ENCODE measurements around the gene TNFRSF19.

The TNFRSF19 gene

GRCh38 chr13:23608138-23608537, 37.9 kb downstream of the TNFRSF19 start:
- DNase-seq (ENCODE audit: low read depth): no peak

DNA sequence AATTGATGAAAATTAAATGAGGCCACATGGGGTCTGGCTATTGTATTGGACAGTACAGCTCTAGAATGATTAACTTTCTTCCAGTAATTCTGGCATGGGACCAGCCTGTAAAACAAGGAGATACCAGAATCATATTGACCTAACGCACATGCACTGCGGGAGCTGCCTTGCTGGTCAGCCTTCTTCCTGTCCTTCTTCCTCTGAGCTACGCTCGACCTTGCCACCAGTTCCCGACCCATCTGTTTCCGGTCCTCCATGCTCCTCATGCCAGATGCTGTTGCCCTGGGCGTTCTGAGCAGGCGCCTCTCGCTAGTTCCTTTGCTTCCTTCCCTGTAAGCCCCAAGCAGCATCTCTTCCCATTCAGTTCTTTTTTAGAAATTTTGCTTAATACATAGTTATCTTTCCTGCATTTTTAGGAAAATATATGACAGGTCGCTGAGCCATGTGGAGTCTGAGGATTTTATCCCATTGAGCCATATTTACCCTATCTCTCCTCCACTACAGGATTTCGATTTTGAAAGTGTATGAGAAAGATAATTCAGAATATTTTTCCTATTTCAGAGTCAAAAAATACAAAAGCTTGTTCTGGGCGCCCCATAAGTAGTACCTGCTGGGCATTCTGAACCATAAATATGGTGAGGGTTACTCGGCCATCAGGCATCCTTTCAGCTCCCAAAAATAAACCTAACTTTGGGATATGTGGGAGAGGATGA, 38.6 kb downstream of the TNFRSF19 start:
- no peak for DNase-seq (ENCODE audit: low read depth)

DNA sequence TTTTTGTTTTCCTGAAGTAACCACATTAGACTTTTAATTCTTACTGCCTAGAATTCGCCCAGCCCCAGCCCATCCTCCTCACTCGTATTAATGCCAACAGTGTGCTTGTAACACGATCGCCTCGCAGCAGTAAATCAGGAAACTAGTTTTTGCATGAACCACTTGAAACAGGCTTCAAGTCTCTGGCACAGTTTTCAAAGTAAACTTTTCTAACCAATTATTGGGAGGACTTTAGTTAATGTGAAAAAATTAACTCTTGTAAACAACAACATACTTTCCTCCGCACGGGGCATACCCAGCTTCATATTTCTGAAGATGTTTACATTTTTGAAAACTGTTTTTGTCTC, 39.2 kb downstream of the TNFRSF19 start:
- no peak for DNase-seq (ENCODE audit: low read depth)

DNA sequence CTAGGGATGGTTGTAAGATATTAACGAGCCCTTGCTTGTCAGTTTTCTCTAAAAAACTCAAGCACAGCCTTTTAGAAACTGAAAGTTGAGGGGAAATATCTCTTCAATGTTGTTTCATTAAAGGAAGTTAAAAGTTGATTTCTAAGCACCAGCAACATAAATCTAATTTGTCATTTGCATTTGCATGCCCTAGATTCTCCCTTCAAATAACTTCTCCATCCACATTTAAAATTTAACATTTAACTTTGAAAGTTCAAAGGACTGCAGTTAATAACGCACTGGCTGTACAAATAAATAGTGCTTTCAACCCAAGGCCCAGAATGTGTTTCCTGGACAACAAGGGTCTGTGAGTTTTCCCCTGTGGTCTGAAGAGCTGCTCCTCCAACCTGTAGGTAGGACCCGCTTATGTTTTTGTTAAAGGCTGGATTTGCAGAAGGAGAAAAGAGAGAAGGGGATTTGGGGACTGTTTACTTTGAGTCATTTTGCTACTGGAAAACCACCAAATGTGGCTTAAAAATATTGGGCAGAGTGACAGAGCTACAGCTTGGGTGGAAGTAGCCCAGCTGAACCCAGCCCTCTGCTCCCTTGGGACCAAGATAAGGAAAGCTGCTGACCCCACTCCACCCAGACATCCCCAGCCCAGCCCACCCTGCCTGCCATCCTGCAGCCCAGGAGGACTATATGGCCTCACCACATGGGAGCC, 39.8 kb downstream of the TNFRSF19 start:
- DNase-seq (ENCODE audit: low read depth): no peak

DNA sequence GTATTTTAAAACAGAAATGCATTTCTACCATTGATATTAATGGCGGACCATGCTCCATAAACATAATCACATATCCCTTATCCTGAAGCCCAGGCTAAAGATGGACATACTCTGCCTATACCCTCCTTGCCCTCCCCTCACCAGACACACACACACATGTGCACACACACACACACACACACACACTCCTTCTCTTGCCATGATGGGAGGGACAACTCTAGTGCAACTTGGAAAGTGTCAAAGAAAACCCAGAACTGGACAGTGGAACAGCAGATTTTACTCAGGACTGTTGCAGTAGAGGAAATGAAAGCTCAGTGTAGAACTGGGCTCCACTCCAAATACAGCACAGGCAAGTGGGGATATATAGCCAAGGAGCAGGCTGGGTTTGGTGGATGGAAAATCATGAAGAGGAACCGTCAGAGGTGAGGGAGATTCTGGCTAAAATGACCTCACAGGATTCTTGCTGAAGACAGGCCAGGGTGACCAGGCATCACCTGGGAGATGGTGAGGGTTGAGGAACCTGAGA, 40.8 kb downstream of the TNFRSF19 start:
- no peak for DNase-seq (ENCODE audit: low read depth)

GRCh38 chr13:23612182-23612581, 42.0 kb downstream of the TNFRSF19 start:
- no peak for DNase-seq (ENCODE audit: low read depth)

DNA sequence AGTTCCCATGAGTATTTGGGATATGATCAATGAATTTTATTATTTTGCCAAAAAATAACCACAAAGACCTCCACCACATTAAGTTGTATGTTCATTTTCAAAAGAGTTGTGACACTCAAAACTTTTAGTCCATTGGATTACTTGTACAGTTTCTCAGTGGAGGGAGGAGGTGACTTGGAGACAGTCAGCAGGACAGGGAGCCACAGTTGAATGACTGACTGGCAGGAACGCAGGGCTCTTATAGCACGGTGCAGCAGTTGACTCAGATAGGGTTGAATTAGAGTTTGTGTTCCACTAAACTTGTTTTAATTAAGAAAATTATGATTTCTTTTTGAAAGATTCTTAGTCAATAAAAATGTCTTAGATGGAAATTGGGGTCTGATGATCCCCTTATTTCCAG, 42.5 kb downstream of the TNFRSF19 start:
- no peak for DNase-seq (ENCODE audit: low read depth)

- DNase-seq (ENCODE audit: low read depth): no peak
Observed at GRCh38 chr13:23613596-23613995, 43.4 kb downstream of the TNFRSF19 start.

DNA sequence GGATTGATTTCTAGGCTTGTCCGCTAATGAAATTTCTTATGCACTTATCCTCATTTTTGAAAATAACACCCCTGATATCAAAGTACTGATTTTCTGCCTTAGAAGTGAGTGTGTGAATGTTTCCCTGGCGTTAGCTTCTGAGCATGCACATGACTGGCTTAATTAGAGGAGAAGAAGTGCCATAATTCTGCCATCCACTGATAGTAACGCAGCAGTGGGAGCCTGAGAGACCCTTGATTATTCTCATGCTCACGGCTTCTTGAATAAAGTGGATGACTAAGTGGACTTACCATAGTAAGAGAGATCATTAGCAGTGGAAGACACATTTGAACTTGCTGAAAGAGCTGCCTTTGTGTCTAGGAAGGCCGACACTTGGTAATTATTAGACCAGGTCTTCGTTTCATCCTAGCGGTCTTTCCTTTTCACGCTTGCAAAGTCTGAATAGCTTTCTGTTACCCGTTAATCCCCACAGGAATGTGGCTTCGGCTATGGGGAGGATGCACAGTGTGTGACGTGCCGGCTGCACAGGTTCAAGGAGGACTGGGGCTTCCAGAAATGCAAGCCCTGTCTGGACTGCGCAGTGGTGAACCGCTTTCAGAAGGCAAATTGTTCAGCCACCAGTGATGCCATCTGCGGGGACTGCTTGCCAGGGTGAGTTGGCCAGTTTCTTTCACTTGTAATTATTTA, 45.3 kb downstream of the TNFRSF19 start:
- no peak for DNase-seq (ENCODE audit: low read depth)

DNA sequence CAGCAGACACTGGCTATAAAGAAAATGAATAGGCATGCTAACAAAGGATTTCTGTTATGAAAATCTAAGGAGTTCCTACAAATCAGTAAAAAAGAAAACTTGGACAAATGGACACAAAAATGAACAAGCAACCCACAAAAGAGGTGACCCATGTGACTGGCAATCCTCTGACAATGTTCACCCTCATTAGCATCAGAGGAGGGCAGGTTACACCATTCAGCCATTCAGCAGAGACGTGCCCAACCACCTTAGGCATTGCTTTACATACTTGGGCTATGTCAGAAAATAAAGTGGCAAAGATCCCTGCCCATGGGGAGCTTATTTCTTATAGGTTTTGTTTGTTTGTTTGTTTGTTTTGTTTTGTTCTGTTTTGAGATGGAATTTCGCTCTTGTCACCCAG, 46.0 kb downstream of the TNFRSF19 start:
- no peak for DNase-seq (ENCODE audit: low read depth)

DNA sequence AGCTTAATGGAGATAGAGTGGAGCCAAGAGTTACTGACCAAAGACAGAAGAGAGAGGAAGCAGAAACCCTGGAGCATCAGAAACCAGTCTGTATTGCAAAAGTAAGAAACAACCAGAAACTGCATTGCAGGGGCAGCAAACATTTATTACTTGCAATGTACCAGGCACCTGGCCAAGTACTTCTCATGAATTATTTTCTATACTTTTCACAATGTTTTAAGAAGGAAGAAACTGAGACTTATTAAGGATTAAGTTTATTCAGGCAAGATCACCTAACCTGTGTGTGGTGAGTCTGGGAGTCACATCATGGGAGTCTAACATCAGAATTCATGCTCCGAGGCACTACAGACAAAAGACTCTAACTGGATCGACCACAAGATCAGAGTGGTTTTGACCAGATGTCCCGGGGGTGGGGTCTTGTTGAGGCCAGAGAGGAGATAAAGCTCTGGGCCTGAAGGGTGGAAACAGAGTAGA, 47.4 kb downstream of the TNFRSF19 start:
- DNase-seq (ENCODE audit: low read depth): no peak

DNA sequence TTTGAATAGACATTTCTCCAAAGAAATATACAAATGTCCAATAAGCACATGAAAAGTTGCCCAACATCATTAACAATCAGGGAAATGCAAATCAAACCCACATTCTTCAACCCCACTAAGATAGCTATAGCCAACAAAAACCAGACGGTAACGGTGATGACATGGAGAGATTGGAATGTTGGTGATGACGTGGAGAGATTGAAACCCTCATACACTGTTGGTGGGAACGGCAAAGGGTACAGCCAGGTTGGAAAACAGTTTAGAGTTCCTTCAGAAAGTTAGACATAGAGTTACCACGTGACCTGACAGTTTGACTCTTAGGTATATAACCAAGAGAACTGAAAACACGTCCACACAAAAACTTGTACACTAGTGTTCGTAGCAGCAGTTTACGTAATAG, 48.1 kb downstream of the TNFRSF19 start:
- DNase-seq (ENCODE audit: low read depth): no peak

- no peak for DNase-seq (ENCODE audit: low read depth)
Observed at GRCh38 chr13:23619068-23619855, 49.0 kb downstream of the TNFRSF19 start.

DNA sequence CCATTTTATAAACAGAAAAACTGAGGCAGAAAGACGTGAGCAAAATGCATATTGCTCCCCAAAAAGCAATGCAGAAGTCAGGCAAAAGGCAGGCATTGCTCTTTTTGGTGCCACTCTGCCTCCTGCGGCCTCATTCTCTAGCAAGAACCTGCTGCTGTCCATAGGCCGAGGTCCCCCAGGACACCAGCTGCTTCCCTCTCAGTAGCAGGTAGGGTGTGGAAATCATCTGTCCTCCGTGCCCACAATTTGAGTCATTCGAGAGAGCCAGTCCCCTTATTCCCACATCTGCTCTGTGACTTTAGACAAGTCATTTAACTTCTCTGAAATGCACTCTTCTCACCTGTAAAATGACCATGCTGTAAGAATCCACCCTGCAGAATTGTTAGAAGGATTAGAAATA, 50.0 kb downstream of the TNFRSF19 start:
- DNase-seq (ENCODE audit: low read depth): no peak

DNA sequence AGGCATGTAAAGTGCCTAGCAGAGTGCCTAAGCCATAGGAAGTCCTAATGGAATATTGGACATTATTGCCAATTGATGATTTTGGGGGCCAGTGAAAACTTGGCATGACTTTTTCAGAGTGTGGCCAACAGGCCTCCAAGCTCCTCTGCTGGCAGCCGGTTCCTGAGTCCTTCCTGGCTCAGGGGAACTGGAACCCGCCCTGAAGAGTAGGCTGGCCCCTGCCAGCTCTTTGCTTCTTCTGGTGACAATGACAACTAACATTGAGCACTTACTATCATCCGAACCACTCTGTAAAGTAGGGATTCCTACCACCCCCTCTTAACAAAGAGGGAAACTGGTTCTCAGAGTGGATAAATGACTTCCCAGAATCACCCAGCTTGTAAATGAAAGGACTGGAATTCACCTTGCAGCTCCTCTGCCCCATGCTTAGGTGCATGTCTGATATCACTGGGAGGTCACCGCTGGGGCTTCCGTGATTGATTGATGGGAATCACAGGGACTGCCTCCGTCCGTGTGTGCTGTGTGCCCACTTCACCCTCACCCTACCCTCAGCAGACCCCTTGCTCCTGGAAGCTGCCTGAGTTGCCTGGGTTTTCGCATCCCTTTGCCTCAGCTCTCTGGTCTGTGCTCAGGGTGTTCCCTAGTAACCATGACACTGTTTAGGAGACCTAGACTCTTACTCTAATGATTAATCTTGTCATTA, 50.6 kb downstream of the TNFRSF19 start:
- DNase-seq (ENCODE audit: low read depth): no peak

DNA sequence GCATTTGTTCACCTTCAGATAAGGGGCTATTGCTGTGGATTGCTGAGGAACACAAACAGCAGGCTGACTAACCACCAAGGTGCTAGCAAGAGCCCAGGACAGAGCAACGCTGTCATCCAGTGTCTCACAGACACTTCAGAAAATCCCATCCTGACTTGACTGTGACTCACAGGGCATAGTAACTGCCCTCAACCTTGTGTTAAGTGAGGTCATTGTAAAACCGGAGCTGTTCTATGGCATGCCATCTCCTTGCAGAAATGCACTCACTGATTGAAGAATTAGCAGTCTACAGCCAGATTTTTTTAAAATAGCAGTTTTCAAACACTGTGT, 51.1 kb downstream of the TNFRSF19 start:
- no peak for DNase-seq (ENCODE audit: low read depth)

- DNase-seq (ENCODE audit: low read depth): no peak
Observed at GRCh38 chr13:23622985-23623384, 52.8 kb downstream of the TNFRSF19 start.

DNA sequence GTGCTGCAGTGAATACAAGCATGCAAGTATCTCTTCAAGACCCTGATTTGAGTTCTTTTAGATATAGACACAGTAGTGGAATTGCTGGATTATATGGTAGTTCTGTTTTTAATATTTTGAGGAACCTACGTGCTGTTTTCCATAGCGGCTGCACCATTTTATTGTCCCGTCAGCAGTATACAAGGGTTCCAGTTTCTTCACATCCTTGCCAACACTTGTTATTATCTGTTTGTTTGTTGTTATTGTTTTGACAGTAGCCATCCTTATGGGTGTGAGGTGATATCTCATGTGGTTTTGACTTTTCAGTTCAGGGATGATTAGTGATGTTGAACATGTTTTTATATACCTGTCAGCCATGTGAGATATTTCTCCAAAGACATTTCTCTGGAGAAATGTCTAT, 53.2 kb downstream of the TNFRSF19 start:
- no peak for DNase-seq (ENCODE audit: low read depth)

DNA sequence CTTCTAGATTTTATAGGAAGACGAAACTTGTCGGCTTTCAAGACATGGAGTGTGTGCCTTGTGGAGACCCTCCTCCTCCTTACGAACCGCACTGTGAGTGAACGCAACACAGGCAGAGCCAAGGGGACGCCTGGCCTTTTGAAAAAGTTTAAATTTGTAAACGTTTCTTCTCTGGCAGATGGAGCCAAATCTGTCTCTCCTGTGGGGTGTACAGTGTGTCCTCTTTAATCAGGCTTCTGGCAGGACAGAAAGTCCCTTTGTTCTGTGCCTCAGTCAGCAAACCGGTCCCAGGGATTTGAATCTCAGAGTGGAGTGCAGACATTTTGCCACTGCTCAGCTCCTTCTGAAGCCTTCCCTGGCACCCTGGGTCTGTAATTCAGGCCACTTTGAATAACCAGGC, 56.5 kb downstream of the TNFRSF19 start:
- no peak for DNase-seq (ENCODE audit: low read depth)

DNA sequence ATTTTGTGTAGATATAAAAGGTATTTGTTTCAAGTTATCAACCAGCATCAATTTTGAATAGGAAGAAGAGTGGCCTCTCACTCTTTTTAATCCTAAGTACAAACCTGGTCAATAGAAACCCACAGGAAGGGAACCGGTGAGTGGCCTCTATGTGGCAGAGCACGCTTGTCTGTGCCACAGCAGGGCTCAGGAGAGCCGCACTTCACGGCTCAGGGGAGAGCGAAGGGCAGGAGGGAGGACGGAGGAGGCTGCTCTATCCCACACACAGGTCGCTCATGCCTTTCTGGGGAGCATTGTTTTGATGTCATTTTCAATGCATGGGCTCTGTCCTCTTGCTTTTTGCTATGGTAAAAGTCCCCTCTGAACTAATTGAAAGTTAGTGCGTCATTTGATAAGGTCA, 57.2 kb downstream of the TNFRSF19 start:
- DNase-seq (ENCODE audit: low read depth): no peak

DNA sequence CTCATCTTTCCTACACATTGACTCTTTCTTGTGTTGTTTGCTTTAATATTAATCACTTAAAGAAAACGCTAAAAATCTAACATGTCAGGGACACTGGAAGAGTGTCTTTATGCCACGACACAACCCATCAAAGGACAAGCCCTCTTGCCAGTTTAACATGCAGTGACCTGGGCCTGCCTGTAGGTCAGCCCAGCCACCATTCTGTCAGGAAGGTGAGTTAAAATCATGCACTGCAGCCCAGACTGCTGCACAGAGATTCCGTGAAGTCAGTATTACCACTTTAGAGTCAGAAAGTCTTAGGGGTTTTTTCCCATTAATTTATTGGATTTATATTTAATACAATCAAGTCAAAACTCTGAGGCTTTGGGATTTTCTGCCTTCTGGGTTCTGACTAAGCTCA, 58.0 kb downstream of the TNFRSF19 start:
- no peak for DNase-seq (ENCODE audit: low read depth)
